Stimulated activated CD8-positive, alpha-beta memory T cell treated with anti-CD3 and anti-CD28 coated beads, Interleukin-12 subunit alpha, Interleukin-12 subunit beta, amount 100 ng/mL, for 1 hour (primary cell): ENCODE data around the gene FUZ.

Experiments used
- DNase-seq: peaks from one replicate; pipeline ENCODE4 v3.0.0-alpha.2; 2020; ENCODE audit warnings: low read depth

FUZ gene, protein sequence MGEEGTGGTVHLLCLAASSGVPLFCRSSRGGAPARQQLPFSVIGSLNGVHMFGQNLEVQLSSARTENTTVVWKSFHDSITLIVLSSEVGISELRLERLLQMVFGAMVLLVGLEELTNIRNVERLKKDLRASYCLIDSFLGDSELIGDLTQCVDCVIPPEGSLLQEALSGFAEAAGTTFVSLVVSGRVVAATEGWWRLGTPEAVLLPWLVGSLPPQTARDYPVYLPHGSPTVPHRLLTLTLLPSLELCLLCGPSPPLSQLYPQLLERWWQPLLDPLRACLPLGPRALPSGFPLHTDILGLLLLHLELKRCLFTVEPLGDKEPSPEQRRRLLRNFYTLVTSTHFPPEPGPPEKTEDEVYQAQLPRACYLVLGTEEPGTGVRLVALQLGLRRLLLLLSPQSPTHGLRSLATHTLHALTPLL

DNA sequence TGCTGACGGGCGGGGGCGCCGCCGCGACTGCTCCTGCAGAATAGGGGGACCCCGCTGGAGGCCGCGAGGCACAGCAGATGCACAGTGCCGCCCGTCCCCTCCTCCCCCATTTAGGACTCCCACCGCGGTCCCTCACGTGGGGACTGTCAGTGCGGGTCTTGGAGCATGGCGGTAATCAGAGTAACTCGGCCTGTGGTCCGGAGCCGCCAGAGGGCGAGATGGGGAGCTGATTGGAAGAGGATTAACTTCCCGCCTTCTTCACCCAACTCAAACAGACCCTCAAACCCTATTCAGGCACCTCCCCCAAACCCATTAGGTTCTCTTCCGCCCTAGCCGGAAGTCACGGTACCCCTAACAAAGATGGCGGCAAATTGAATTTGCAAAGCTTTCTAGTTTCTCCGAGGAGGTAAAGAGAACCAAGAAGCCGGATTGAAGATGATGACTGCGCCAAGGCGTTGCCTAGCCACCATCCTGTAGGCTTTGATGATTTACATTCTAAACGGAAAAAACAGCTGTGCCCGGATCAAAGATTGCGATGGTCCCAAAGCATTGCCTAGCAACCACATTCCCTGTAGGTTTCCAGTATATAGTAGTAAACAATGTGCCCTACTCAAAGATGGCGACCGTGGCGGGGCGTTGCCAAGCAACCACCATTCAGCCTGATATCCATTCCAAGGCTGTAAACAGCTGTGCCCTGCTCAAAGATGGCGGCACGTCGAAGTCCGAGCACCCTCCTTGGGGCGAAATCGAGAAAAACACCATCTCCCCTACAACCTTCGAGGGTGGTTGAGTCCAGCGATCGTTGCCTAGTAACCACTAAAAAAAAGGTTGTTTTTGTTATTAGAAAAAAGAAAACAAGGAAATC, at the start of gene FUZ:
TSS of gene FUZ (minus strand) at position 296 of the 865 bp plus-strand sequence. CDS start at position 110, 186 bp downstream.
- peak; percentile 87 for DNase-seq

DNA sequence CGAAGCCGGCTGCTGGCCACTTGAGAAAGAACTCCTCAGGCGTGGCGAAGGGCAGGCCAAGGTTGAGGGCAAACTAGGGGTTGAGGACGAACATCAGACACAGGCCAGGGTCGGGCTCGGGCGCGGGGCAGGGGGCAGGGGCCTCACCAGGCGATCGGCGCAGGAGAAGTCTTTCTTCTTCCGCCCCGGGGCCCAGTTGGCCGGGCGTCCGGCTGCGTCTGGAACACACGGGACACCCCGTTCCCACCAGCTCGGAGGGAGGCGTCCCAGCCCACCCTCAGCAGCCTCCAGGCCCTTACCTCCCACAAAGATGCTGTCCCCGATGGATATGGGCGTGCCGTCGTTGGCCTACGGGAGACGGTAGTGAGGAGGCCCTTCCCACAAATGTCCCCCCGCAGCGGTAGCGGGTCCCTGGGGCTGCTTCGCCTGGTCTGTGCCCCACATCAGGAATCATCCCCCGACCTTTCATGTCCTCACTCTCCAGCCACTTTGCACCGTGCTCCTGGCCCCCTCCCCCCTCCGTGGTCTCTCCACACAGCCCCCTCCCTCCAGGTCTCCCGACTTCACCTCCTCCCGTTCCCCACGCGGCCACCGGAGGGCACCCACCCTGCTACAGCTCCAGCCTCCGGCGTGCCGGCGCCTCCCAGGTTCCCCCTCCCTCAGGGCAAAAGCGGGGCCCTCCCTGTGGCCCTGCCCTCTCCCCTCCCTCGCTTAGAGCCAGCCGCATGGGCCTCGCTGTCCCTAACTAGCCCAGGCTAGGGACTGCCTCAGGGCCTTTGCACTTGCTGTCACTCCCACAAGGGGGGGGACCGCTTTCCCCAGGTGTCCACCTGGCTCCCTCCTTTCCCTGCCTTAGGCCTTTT, 49.5 kb upstream of the FUZ start:
- no peak for DNase-seq

DNA sequence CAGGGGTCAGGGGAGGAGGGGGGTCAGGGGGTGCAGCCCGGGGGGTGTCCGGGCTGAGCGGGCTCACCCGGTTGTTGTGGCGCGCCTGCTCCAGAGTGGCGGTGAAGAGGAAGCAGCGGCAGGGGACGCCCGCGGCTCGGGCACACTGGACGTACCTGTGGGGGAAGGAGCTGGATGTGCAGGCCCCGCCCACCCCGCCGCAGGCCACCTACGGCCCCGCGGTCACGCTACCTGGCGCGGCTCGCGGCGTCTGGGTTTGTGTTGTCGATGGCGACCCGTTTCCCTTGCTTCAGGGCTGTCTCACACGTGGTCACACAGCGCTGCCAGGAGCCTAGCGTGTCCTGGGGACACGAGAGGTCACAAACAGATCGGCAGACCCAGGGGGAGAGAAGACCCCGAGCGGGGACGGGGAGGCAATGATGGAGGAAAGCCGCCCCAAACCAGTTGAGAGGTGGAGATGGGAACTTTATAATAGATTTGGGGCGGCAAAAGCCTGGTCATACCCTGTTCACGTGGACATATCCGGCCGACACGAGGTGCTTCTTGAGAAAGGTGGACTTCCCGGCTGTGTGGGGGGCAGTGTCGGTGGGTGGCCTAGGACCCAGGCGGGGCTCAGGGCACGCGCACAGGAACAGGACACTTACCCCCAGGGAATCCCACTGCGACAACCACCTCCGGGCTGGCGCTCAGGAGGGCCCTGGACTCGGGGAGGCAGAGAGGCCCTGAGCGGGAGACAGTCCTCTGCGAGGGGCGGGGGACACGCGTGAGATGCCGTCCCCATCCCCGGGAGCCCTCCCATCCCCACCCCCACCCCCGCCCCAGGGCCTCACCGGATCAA, 48.7 kb upstream of the FUZ start:
- no peak for DNase-seq

DNA sequence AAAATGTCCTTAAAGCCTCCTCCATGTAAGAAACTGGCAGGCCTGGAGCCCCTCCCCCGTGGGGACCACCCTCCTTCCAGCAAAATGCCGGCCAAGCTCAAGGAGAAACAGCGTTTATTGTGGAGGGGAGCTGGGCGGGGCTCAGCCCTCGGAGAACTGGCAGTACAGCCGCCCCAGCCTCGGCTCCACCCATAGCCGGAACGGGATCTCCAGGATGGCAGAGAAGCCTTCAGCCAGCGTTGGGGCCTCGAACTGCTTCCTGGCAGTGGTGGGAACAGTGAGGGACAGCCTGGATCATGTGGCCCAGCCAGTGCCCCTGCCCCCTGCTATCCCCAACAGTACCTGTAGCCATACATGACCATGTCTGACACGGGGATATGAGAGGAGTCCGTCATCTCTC, 48.0 kb upstream of the FUZ start:
- no peak for DNase-seq

DNA sequence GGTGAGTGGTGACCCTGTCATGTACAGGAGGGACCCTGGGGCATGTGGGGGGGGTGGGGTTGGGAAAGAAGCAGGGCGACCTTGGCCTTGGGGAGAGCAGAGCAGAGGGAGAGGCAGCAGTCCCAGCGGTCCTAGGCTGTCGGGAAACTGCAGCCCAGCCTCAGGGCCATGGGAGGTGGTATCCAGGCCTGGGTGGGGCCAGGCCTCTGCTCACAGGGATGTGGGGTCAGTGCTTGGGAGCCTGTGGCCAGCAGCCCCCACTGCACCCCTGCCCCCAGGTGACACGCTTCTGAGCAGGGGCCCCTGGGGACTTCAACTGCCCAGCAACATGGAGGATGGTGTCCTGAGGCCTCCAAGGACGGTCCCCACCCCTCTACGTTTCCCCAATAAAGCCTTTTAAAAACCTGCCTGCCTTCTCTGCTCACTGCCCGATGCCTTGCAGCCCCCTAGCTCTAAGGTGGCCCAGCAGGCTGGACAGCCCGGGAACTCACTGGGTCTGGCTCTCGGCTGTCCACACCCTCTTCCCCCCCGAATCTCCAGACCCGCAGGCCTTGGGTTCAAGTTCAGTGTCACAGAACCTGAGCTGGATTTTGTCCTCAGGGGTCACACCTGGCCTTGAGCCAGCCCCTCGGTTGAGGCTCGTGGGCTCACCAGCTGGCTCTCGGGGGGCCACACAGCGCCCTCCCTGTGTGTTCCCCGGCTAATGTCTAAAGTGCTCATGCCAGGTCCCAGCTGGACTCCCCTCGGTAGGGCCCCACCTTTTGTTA, 47.4 kb upstream of the FUZ start:
- no peak for DNase-seq

DNA sequence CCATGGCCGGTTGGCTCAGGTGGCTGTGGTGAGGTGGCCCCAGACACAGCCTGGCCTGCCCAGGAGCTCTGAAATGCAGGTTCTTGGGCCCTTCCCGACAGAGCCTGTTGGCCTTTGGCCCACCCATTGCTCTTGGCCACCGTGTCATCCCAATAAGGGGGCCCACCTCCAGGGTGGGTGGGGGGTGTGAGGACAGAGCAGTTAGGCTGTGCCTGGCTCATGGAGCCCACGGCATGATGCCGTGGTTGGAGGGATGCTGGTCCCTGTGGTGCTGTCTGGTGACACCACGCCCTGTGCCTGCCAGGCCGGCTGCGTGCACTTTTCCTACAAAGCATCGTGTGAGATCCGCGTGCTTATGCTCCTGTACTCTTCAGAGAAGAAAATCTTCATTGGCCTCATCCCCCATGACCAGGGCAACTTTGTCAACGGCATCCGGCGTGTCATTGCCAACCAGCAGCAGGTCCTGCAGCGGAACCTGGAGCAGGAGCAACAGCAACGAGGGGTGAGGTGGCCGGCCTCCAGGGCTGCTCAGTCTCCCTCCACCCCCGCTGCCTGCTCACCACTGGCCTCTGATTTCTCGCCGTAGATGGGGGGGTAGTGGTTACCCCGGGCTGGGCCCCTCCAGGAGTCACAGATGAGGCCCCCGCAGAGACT, 46.7 kb upstream of the FUZ start:
- DNase-seq = no peak

DNA sequence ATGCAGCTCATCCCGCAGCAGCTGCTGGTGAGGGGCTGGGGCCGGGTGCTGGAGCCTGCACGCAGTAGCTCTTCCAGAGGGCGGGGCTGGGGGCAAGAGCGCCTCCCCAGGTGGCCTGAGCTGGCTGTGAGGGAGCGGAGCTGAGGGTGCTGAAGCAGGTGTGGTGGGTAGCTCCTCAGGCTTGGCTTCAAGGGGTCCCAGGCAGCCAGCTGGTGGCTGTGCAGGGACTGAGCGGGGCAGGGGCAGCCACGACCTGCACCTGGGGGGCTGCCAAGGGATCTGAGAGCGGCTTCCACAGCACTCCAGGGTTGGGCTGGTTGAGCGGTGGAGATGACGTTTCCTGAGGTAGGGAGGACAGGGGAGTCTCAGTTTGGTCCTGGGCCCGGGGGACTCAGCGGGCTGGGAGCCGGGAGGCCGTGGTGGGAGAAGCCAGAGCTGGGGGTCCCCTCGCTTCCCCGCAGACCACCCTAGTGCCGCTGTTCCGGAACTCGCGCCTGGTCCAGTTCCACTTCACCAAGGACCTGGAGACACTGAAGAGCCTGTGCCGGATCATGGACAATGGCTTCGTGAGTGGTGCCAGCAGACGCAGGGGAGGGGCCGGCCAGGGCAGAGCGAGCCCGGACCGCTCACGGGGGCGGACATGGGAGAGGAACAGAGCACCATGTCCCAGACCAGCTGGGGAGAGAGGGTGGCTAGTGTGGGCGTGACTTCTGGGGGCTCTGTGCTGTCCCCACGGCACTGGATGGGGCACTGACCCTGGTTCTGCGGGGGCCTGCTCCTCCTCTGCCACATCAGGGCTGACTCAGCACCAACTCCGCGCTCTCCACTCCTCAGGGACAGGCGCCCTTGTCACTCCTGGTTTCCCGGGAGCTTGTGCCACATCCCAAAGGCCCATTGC, 45.2 kb upstream of the FUZ start:
- DNase-seq = no peak

DNA sequence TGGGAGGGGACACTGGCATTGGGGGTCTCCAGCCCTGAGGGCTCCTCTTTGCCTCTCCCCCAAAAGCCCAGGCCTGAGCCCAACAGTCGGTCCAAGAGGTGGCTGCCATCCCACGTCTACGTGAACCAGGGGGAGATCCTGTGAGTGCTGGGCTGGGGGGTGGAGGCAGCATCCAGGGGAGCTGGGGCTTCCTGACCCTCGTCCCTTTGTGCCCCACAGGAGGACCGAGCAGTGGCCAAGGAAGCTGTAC, 44.7 kb upstream of the FUZ start:
- DNase-seq = no peak

DNA sequence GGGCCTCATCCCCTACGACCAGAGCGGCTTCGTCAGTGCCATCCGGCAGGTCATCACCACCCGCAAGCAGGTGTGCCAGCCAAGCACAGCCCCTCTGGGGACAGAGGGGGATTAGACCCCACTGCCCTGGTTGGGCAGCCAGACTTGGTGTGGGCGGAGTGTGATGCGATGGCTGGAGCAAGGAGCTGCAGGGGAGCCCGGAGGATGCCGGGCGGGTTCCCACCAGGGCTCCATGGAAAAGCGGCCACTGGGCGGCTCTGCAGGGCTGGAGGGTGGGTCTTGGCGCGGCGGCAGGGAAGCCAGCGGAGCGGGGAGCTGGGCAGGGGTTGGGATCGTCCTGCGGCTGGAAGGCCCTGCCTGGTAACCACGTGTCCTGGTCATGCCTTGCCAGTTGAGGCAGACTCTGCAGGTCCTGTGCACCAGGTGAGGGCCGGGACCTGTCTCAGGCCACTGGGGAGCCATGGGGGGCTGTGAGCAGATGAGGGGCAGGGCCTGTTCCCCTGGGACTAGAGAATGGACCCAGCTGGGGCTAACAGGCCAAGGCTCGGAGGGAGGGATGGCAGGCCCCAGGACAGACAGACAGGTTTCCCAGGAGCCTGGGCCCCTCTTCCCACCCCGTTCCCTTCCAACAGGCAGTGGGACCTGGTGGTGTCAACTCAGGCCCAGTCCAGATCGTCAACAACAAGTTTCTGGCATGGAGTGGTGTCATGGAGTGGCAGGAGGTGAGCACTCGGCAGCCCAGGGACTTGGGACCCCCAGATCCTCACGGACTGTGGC, 44.2 kb upstream of the FUZ start:
- no peak for DNase-seq

DNA sequence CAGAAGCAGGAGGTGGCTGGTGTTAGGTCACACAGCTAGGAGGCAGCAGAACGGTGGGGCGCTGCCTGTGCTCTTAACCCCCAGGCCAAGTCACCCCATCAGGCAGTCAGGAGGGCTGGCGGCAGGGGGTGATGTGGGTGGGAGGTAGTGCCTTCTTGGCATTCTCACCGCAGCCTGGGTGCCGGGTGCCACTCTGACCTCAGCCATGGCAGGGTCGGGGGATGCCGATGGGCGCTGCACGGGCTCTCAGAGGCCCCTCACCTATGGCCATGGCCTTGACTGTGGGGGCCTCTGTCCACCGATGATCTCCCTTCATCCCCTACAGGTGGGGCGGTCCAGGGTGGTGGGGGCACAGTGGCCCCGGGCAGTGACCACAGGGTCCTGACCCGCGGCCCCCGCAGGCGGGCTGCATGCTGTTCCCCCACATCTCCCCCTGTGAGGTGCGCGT, 43.5 kb upstream of the FUZ start:
- DNase-seq = no peak

DNA sequence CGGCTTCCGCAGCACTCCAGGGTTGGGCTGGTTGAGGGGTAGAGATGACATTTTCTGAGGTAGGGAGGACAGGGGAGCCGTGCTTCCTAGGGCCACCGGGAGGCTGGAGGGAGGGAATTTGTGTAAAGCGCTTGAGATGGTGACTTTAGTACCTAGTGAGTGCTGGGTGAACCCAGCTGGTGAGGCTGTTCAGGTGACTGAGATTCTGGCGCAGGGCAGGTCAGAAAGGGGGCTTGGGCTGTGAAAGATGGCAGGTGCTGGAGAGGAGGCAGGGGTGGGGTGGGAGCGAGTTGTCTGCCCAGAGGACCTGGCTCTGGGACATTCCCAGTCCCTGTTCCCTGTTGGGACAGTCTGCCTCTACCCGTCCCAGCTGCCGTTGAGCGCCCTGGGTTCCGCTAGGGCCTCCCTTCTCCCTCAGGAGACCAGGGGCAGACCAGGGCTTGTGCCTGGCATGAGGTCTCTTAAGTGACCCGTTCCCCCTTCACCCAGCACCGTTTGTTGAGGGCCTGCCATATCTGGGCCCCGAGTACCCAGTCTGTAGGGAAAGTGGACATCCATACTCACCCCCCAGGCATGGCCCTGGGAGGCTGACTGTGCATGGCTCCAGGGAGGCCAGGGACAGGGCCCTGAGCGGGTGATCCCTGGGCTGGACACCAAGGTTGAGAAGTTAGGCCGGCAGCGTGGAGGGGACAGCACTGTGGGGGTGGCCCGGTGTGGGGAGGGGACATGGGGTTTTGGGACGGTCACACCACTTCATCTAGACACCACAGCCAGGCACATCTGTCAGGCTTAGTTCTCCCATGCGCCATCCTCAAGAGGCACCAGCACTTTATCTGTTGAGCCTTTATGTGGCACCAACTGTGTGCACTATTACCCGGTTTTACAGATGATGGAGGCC, 42.8 kb upstream of the FUZ start:
- no peak for DNase-seq

DNA sequence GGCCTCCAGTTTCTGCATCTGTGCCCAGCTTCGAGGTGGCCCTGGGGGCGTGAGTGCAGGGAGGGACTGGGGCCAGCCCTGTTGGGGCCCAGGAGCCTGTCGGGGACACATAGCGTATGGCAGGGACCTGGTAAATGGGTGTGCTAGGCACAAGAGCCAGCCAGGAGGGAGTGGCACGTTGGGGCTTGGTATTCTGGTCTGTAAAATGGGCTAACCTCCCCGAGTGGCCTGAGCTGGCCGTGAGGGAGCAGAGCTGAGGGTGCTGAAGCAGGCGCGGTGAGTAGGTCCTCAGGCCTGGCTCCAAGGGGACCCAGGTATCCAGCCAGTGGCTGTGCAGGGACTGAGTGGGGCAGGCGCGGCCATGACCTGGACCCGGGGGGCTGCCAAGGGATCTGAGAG, 42.2 kb upstream of the FUZ start:
- no peak for DNase-seq

DNA sequence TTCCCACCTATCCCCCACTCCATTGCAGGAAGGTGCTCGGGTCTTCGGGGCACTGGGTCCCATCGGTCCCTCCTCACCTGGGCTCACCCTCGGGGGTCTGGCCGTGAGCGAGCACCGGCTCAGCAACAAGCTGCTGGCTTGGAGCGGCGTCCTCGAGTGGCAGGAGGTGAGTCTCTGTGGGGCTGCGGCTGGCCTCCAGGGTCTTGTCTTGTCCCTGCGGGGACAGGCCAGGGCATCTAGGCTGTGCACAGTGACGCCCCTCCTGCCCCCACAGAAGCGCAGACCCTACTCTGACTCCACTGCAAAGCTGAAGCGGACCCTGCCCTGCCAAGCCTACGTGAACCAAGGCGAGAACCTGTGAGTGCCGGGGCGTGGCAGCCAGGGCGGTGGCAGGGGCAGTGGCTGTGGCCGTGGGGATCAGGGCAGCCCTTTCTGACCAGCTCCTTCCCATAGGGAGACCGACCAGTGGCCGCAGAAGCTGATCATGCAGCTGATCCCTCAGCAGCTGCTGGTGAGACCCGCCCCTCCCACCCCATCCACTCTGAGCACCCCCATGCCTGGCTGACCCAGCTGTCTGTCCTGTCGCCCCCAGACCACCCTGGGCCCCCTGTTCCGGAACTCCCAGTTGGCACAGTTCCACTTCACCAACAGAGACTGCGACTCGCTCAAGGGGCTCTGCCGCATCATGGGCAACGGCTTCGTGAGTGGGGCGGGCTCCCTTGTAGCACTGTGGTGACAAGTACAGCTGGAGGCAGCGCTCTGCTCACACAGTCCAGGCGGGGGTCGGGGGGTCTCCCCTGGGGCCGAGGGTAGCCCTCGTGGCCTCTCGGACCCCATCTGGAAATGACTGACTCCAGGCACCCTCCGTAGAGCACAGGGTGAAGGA, 41.5 kb upstream of the FUZ start:
- DNase-seq = no peak

DNA sequence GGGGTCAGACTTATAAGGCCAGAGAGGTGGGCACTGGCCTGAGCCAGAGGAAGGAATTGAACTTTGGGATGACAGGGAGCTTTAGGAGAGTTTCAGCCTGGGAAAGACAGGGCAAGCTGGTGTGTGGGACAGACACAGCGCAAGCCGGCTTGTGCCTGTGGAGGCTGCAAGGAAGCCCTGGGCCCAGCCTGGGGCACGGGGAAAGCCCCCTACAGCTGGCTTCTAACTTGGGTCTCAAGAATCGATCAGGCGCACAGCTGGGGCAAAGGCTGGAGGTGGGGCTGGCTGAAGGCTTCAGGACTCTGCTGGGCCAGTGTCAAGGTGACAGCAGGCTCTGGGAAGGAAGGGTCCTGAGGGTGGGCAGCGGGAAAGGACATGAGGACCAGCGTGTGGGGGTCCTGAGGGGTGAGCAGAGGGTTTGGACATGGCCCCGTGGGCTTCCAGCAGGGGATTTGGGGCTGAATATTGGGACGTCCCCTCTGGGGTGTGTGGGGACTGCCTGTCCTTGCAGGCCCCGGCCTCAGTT, 40.8 kb upstream of the FUZ start:
- no peak for DNase-seq

DNA sequence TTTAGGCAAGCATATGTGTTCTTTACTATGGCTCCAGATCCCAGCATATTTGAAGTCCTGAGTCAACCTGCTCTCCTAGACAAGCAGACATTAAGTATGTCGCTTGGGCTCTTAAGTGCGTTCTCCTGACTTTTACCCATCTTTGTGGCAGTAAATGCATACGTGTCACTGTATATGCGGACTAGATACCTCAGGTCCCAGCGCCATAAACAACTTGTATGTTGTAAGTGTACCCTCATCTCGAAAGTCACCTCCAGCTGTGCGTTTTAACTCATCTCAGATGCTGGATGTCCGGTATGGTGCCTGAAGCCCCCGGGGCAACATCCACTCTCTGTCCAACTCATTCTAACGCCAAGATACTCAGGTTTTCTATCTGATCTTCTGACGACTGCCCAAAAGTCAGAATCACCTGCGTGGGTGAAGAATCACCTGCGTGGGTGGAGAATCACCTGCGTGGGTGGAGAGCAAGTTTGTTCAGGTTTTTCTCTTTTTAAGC, 39.6 kb upstream of the FUZ start:
- DNase-seq = no peak
